ENCODE measurements around the gene ASF1B. TPM values are rescaled to one million over a fixed set of nuclear protein-coding genes. Genes with fewer than 3 reads are reported as not detected.

The ASF1B gene
- total RNA-seq, 2 donors from 2014 or later: 37.8 to 47.8 TPM

GRCh38 chr19:14101003-14101545 is 35.3 kb downstream of the ASF1B start:
- no peak overlapping the region for H3K27ac Mint-ChIP-seq
- no peak overlapping the region for H3K4me3 Mint-ChIP-seq
- no peak overlapping the region for H3K27ac ChIP-seq (ENCODE audit: low read depth, low read length)
- H3K36me3 Mint-ChIP-seq (ENCODE audit: low read depth): peaks cover 41% of the 10 kb centered on the region
- no peak for TF ChIP-seq CTCF (conservative IDR thresholded peaks at IDR 0.05)
- no peaks in the 10 kb centered on the region for H3K4me1 ChIP-seq (ENCODE audit: control insufficient read depth, insufficient read depth, low read length)
- H3K27me3 ChIP-seq (ENCODE audit: control insufficient read depth, insufficient read depth, low read length, poor library complexity, severe bottlenecking): no peaks in the 10 kb centered on the region
- H3K9ac ChIP-seq (ENCODE audit: extremely low read depth, low read length, poor library complexity, severe bottlenecking): no peak overlapping the region
- WGBS, 2 experiments (ENCODE audit: insufficient coverage in 1 of 2, insufficient read length in 1 of 2): 88 to 95% methylated on average over 5 to 6 of the region's 6 CpGs
- no peaks in the 10 kb centered on the region for H3K4me1 Mint-ChIP-seq
- H3K9me3 ChIP-seq (ENCODE audit: control insufficient read depth, low read length): no peaks in the 10 kb centered on the region
- H3K27me3 Mint-ChIP-seq (ENCODE audit: insufficient read depth): no peaks in the 10 kb centered on the region
- H3K9me3 Mint-ChIP-seq: no peaks in the 10 kb centered on the region
- H3K4me3 ChIP-seq (ENCODE audit: low read length): no peak overlapping the region
- peaks cover 21% of the 10 kb centered on the region for H3K36me3 ChIP-seq (ENCODE audit: control insufficient read depth, insufficient read depth, low read length)
- DNase-seq: no peak

GRCh38 chr19:14097532-14098151 is 38.7 kb downstream of the ASF1B start:
- peak; percentile 63 for DNase-seq
- peaks cover 31% of the 10 kb centered on the region for H3K36me3 Mint-ChIP-seq (ENCODE audit: low read depth)
- H3K36me3 ChIP-seq (ENCODE audit: control insufficient read depth, insufficient read depth, low read length): peaks cover 10% of the 10 kb centered on the region
- no peaks in the 10 kb centered on the region for H3K4me1 ChIP-seq (ENCODE audit: control insufficient read depth, insufficient read depth, low read length)
- H3K27ac Mint-ChIP-seq: peak overlapping the region; percentile 18
- peaks cover 9% of the 10 kb centered on the region for H3K9me3 ChIP-seq (ENCODE audit: control insufficient read depth, low read length)
- H3K27me3 ChIP-seq (ENCODE audit: control insufficient read depth, insufficient read depth, low read length, poor library complexity, severe bottlenecking): no peaks in the 10 kb centered on the region
- no peak overlapping the region for H3K9ac ChIP-seq (ENCODE audit: extremely low read depth, low read length, poor library complexity, severe bottlenecking)
- H3K4me3 Mint-ChIP-seq: no peak overlapping the region
- H3K4me3 ChIP-seq (ENCODE audit: low read length): no peak overlapping the region
- peaks cover 20% of the 10 kb centered on the region for H3K9me3 Mint-ChIP-seq
- no peak overlapping the region for H3K27ac ChIP-seq (ENCODE audit: low read depth, low read length)
- WGBS, 2 experiments (ENCODE audit: insufficient coverage in 1 of 2, insufficient read length in 1 of 2): 91 to 93% methylated on average over 19 to 21 of the region's 21 CpGs
- H3K27me3 Mint-ChIP-seq (ENCODE audit: insufficient read depth): peaks cover 5% of the 10 kb centered on the region
- peak; percentile 57 for TF ChIP-seq CTCF (conservative IDR thresholded peaks at IDR 0.05)
- no peaks in the 10 kb centered on the region for H3K4me1 Mint-ChIP-seq

- Mint-ChIP-seq H3K4me1 (peaks cover 7% of the 10 kb centered on the region), H3K4me3 (no peak overlapping the region), H3K27me3 (ENCODE audit: insufficient read depth) (peaks cover 9% of the 10 kb centered on the region), H3K36me3 (ENCODE audit: low read depth) (peaks cover 29% of the 10 kb centered on the region), H3K27ac (no peak overlapping the region), H3K9me3 (peaks cover 22% of the 10 kb centered on the region)
- 92 to 100% methylated on average over 4 to 9 of the region's 11 CpGs for WGBS, 2 experiments (ENCODE audit: insufficient coverage in 1 of 2, insufficient read length in 1 of 2)
- H3K4me3 ChIP-seq (ENCODE audit: low read length): no peak overlapping the region
- no peaks in the 10 kb centered on the region for H3K27me3 ChIP-seq (ENCODE audit: control insufficient read depth, insufficient read depth, low read length, poor library complexity, severe bottlenecking)
- H3K27ac ChIP-seq (ENCODE audit: low read depth, low read length): no peak overlapping the region
- no peak overlapping the region for H3K9ac ChIP-seq (ENCODE audit: extremely low read depth, low read length, poor library complexity, severe bottlenecking)
- peaks cover 9% of the 10 kb centered on the region for H3K9me3 ChIP-seq (ENCODE audit: control insufficient read depth, low read length)
- H3K36me3 ChIP-seq (ENCODE audit: control insufficient read depth, insufficient read depth, low read length): peaks cover 8% of the 10 kb centered on the region
- no peaks in the 10 kb centered on the region for H3K4me1 ChIP-seq (ENCODE audit: control insufficient read depth, insufficient read depth, low read length)
- peak; percentile 62 for DNase-seq
- TF ChIP-seq CTCF (conservative IDR thresholded peaks at IDR 0.05): peak; percentile 59
Measured at GRCh38 chr19:14096272-14096992, 40.0 kb downstream of the ASF1B start.
